HEK293 (cell line): ENCODE results near the gene SPART.
A peak's percentile ranks its signal among the peaks of the same experiment; 100 is the strongest.

Experiments
- GLI2 ChIP-seq: fragments of 450-650 bp; formaldehyde crosslinking; IDR thresholded peaks from 2 replicates; pipeline ENCODE4; 2017; ENCODE audit warnings: missing biosample characterization, missing genetic modification characterization, low read depth, borderline replicate concordance
- GLIS1 ChIP-seq: fragments of 450-650 bp; formaldehyde crosslinking; IDR thresholded peaks from 2 replicates; pipeline ENCODE4 v1.5.1; 2016; ENCODE audit warnings: missing biosample characterization, missing genetic modification characterization
- KLF10 ChIP-seq: fragments of 450-650 bp; IDR thresholded peaks from 2 replicates; pipeline ENCODE4 v1.5.1; 2018; ENCODE audit warnings: missing biosample characterization, mild to moderate bottlenecking, missing genetic modification characterization
- REPIN1 ChIP-seq: fragments of 450-650 bp; formaldehyde crosslinking; IDR thresholded peaks from 2 replicates; pipeline ENCODE4 v1.5.1; 2017; ENCODE audit warnings: missing biosample characterization, missing genetic modification characterization, low read depth
- SCRT1 ChIP-seq: fragments of 450-650 bp; formaldehyde crosslinking; IDR thresholded peaks from 2 replicates; pipeline ENCODE4 v1.5.1; 2016; ENCODE audit warnings: missing biosample characterization, missing genetic modification characterization, borderline replicate concordance
- SCRT2 ChIP-seq: fragments of 450-650 bp; formaldehyde crosslinking; IDR thresholded peaks from 2 replicates; pipeline ENCODE4 v1.5.1; 2016; ENCODE audit warnings: missing biosample characterization, missing genetic modification characterization
- SP2 ChIP-seq: fragments of 450-650 bp; formaldehyde crosslinking; IDR thresholded peaks from 2 replicates; pipeline ENCODE4 v1.5.1; 2016; ENCODE audit warnings: missing biosample characterization, missing genetic modification characterization
- WT1 ChIP-seq: fragments of 450-650 bp; formaldehyde crosslinking; IDR thresholded peaks from 2 replicates; pipeline ENCODE4 v1.5.1; 2016; ENCODE audit warnings: missing biosample characterization, missing genetic modification characterization
- ZBTB10 ChIP-seq: fragments of 450-650 bp; formaldehyde crosslinking; IDR thresholded peaks from 2 replicates; pipeline ENCODE4 v1.5.1; 2016; ENCODE audit warnings: missing biosample characterization, missing genetic modification characterization
- ZBTB20 ChIP-seq: fragments of 450-650 bp; formaldehyde crosslinking; IDR thresholded peaks from 2 replicates; pipeline ENCODE4 v1.5.1; 2016; ENCODE audit warnings: missing biosample characterization, missing genetic modification characterization
- ZBTB21 ChIP-seq: fragments of 450-650 bp; formaldehyde crosslinking; IDR thresholded peaks from 2 replicates; pipeline ENCODE4 v1.5.1; 2017; ENCODE audit warnings: missing biosample characterization, missing genetic modification characterization
- ZBTB48 ChIP-seq: fragments of 450-650 bp; formaldehyde crosslinking; IDR thresholded peaks from 2 replicates; pipeline ENCODE4 v1.5.1; 2016; ENCODE audit warnings: missing biosample characterization, missing genetic modification characterization
- ZBTB6 ChIP-seq: fragments of 450-650 bp; formaldehyde crosslinking; IDR thresholded peaks from 2 replicates; pipeline ENCODE4 v1.5.1; 2017; ENCODE audit warnings: missing biosample characterization, missing genetic modification characterization
- ZNF112 ChIP-seq: fragments of 450-650 bp; formaldehyde crosslinking; IDR thresholded peaks from 2 replicates; pipeline ENCODE4 v1.5.0; 2017; ENCODE audit warnings: missing biosample characterization, missing genetic modification characterization
- ZNF148 ChIP-seq: fragments of 450-650 bp; formaldehyde crosslinking; IDR thresholded peaks from 2 replicates; pipeline ENCODE4 v1.5.0; 2017; ENCODE audit warnings: missing biosample characterization, missing genetic modification characterization, borderline replicate concordance
- ZNF23 ChIP-seq: fragments of 450-650 bp; formaldehyde crosslinking; IDR thresholded peaks from 2 replicates; pipeline ENCODE4 v1.5.1; 2016; ENCODE audit warnings: missing biosample characterization, missing genetic modification characterization, borderline replicate concordance
- ZNF292 ChIP-seq: fragments of 450-650 bp; formaldehyde crosslinking; IDR thresholded peaks from 2 replicates; pipeline ENCODE4 v1.5.1; 2016; ENCODE audit warnings: low read depth, missing biosample characterization, missing genetic modification characterization, borderline replicate concordance
- ZNF302 ChIP-seq: fragments of 450-650 bp; formaldehyde crosslinking; IDR thresholded peaks from 2 replicates; pipeline ENCODE4 v1.5.1; 2016; ENCODE audit warnings: missing biosample characterization, missing genetic modification characterization, low read depth
- ZNF324 ChIP-seq: fragments of 450-650 bp; formaldehyde crosslinking; IDR thresholded peaks from 2 replicates; pipeline ENCODE4 v1.5.1; 2016; ENCODE audit warnings: missing biosample characterization, missing genetic modification characterization
- ZNF350 ChIP-seq: fragments of 450-650 bp; formaldehyde crosslinking; IDR thresholded peaks from 2 replicates; pipeline ENCODE4 v1.5.0; 2017; ENCODE audit warnings: missing biosample characterization, mild to moderate bottlenecking, missing genetic modification characterization
- ZNF488 ChIP-seq: fragments of 450-650 bp; formaldehyde crosslinking; IDR thresholded peaks from 2 replicates; pipeline ENCODE4 v1.5.1; 2016; ENCODE audit warnings: missing biosample characterization, missing genetic modification characterization
- ZNF521 ChIP-seq: fragments of 450-650 bp; formaldehyde crosslinking; IDR thresholded peaks from 2 replicates; pipeline ENCODE4 v1.5.1; 2017; ENCODE audit warnings: missing biosample characterization, mild to moderate bottlenecking, missing genetic modification characterization
- ZNF544 ChIP-seq: fragments of 450-650 bp; formaldehyde crosslinking; IDR thresholded peaks from 2 replicates; pipeline ENCODE4 v1.5.0; 2017; ENCODE audit warnings: missing biosample characterization, missing genetic modification characterization
- ZNF654 ChIP-seq: fragments of 450-650 bp; formaldehyde crosslinking; IDR thresholded peaks from 2 replicates; pipeline ENCODE4 v1.5.1; 2016; ENCODE audit warnings: low read depth, missing biosample characterization, missing genetic modification characterization
- ZNF677 ChIP-seq: fragments of 450-650 bp; IDR thresholded peaks from 2 replicates; pipeline ENCODE4 v1.5.0; 2018; ENCODE audit warnings: missing biosample characterization, mild to moderate bottlenecking, missing genetic modification characterization, moderate library complexity
- ZNF76 ChIP-seq: fragments of 450-650 bp; formaldehyde crosslinking; IDR thresholded peaks from 2 replicates; pipeline ENCODE4; 2016; ENCODE audit warnings: low read depth, missing biosample characterization, missing genetic modification characterization, borderline replicate concordance
- ZNF785 ChIP-seq: fragments of 450-650 bp; formaldehyde crosslinking; IDR thresholded peaks from 2 replicates; pipeline ENCODE4 v1.5.1; 2016; ENCODE audit warnings: missing biosample characterization, missing genetic modification characterization
- ZNF830 ChIP-seq: fragments of 450-650 bp; IDR thresholded peaks from 2 replicates; pipeline ENCODE4 v1.5.0; 2018; ENCODE audit warnings: missing biosample characterization, missing genetic modification characterization, low read depth, mild to moderate bottlenecking, moderate library complexity
- ZNF837 ChIP-seq: fragments of 450-650 bp; formaldehyde crosslinking; IDR thresholded peaks from 2 replicates; pipeline ENCODE4 v1.5.1; 2016; ENCODE audit warnings: missing biosample characterization, missing genetic modification characterization
- ZNF843 ChIP-seq: fragments of 450-650 bp; formaldehyde crosslinking; IDR thresholded peaks from 2 replicates; pipeline ENCODE4 v1.5.1; 2016; ENCODE audit warnings: missing biosample characterization, missing genetic modification characterization
- TF ChIP-seq, protein P1 (sequence below): fragments of 450-650 bp; formaldehyde crosslinking; IDR thresholded peaks from 2 replicates; pipeline ENCODE4 v1.5.1; 2016; ENCODE audit warnings: missing biosample characterization, missing genetic modification characterization

Gene SPART

DNA sequence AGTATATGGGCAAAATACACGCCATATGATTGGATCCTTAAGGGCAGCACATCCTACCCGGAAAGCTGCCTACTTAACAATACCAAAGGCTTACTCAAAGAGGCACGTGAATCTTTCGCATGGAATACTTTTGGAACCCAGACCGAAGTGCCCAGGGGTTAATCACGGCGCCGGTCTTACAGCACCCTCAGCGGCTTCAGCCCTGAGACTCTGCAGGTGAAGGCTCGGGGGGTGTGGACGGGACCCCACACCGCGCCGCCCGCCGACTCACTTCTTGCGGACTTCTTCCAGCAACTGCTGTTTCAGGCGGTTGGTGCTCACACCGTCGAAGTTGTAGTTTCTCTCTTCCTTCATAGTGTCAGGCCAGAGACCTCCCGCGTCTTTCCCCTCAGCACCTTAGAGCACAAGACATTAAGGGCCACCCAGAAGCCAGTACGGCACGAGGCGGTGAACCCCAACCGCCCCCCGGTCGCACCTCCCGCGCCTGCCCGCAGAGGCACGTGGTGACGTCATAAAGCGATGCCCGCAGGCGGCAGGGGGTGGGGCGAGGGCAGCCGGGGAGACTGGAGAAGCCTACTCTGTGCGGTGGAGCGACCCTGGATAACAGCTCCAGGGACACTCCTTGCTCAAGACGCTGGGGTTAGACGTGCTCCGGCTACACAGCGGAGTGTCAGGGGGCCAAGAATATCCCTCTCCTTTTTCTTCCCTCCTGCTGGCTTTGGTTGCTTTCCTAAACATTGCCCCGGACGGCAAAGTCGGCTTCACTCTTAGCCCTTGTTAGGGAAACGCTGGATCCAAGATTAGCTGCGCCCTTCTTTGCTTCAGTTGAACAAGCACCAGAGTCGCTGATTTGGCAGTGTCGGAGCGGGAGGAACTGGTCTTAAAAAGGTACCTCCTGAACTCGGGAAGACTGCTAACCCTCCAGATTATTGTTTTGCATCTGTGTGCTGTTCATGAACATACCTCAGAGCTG is 48.5 kb downstream of the SPART start, which contains the start of gene CCDC169 (continued):
- TF ChIP-seq ZNF830 (tag by site-specific recombination) (no peak), SCRT2 (no peak), REPIN1 (tag by site-specific recombination) (no peak), ZNF350 (tag by site-specific recombination) (no peak), ZNF785 (tag by site-specific recombination) (no peak), ZBTB21 (tag by site-specific recombination) (peak; percentile 97), ZNF23 (tag by site-specific recombination) (no peak), ZNF843 (tag by site-specific recombination) (peak; percentile 62; the same call in 1 of the 2 replicates), KLF10 (tag by site-specific recombination) (peak; percentile 88), ZBTB48 (tag by site-specific recombination) (peak; percentile 83; the same call in 1 of the 2 replicates), ZBTB20 (tag by site-specific recombination) (peak; percentile 36; the same call in 1 of the 2 replicates), GLI2 (tag by site-specific recombination) (no peak), ZNF324 (peak; percentile 91), ZBTB10 (tag by site-specific recombination) (peak; percentile 97), ZNF544 (tag by site-specific recombination) (no peak), ZNF837 (no peak), ZNF521 (no peak), ZNF677 (tag by site-specific recombination) (no peak; the same call in 1 of the 2 replicates), ZNF112 (tag by site-specific recombination) (no peak), WT1 (peak; percentile 81), ZNF302 (tag by site-specific recombination) (no peak), SP2 (tag by site-specific recombination) (no peak; the same call in 1 of the 2 replicates), SCRT1 (tag by site-specific recombination) (no peak), ZBTB6 (tag by site-specific recombination) (peak; percentile 53; the same call in 1 of the 2 replicates), ZNF148 (tag by site-specific recombination) (no peak), GLIS1 (tag by site-specific recombination) (peak; percentile 99), ZNF654 (tag by site-specific recombination) (no peak), ZNF488 (tag by site-specific recombination) (no peak), ZNF76 (tag by site-specific recombination) (peak; percentile 73; the same call in 1 of the 2 replicates), ZNF292 (tag by site-specific recombination) (no peak)
- TF ChIP-seq, protein P1, sequence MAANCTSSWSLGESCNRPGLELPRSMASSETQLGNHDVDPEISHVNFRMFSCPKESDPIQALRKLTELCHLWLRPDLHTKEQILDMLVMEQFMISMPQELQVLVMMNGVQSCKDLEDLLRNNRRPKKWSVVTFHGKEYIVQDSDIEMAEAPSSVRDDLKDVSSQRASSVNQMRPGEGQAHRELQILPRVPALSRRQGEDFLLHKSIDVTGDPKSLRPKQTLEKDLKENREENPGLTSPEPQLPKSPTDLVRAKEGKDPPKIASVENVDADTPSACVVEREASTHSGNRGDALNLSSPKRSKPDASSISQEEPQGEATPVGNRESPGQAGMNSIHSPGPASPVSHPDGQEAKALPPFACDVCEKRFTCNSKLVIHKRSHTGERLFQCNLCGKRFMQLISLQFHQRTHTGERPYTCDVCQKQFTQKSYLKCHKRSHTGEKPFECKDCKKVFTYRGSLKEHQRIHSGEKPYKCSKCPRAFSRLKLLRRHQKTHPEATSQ: peak; percentile 37; the same call in 1 of the 2 replicates
